ENCODE results near the gene CORO7.

Gene CORO7

GRCh38 chr16:4416200-4417032 is at the start of gene CORO7:
TSS of gene CORO7 (minus strand) at chr16:4416596. CDS start at chr16:4416518, 78 bp downstream.
- H3K4me3 ChIP-seq (ENCODE audit: low read depth in 1 of 2, low read length in 2 of 2): peak within 1 kb of the TSS; percentile 53 to 92
- H3K27me3 ChIP-seq (ENCODE audit: low read depth, low read length): no peaks in the 10 kb centered on the region
- H3K27ac ChIP-seq (ENCODE audit: low read length): peak within 1 kb of the TSS; percentile 29
- H3K36me3 ChIP-seq (ENCODE audit: control insufficient read depth in 1 of 2, insufficient read depth in 2 of 2, low read length in 2 of 2): peaks cover 0 to 7% of the 10 kb centered on the region in 2 donors
- H3K9me3 ChIP-seq (ENCODE audit: control insufficient read depth in 1 of 2, low read length in 2 of 2): no peaks in the 10 kb centered on the region
- H3K4me1 ChIP-seq (ENCODE audit: control insufficient read depth in 1 of 2, insufficient read depth in 2 of 2, low read length in 2 of 2): peaks cover 0 to 29% of the 10 kb centered on the region in 2 donors

- Histone ChIP-seq H3K27ac (ENCODE audit: low read length) (no peak overlapping the region), H3K4me3 (ENCODE audit: low read depth in 1 of 2, low read length in 2 of 2) (no peak overlapping the region), H3K4me1 (ENCODE audit: control insufficient read depth in 1 of 2, insufficient read depth in 2 of 2, low read length in 2 of 2) (no peaks in the 10 kb centered on the region), H3K9me3 (ENCODE audit: control insufficient read depth in 1 of 2, low read length in 2 of 2) (no peaks in the 10 kb centered on the region), H3K27me3 (ENCODE audit: low read depth, low read length) (no peaks in the 10 kb centered on the region), H3K36me3 (ENCODE audit: control insufficient read depth in 1 of 2, insufficient read depth in 2 of 2, low read length in 2 of 2) (peaks cover 17 to 41% of the 10 kb centered on the region in 2 donors)
Measured at GRCh38 chr16:4463522-4464163, 47.2 kb upstream of the CORO7 start.

GRCh38 chr16:4461250-4462085 is 45.1 kb upstream of the CORO7 start:
- Histone ChIP-seq H3K36me3 (ENCODE audit: control insufficient read depth in 1 of 2, insufficient read depth in 2 of 2, low read length in 2 of 2) (peaks cover 20 to 47% of the 10 kb centered on the region in 2 donors), H3K27me3 (ENCODE audit: low read depth, low read length) (no peaks in the 10 kb centered on the region), H3K9me3 (ENCODE audit: control insufficient read depth in 1 of 2, low read length in 2 of 2) (no peaks in the 10 kb centered on the region), H3K4me3 (ENCODE audit: low read depth in 1 of 2, low read length in 2 of 2) (no peak overlapping the region), H3K4me1 (ENCODE audit: control insufficient read depth in 1 of 2, insufficient read depth in 2 of 2, low read length in 2 of 2) (no peaks in the 10 kb centered on the region), H3K27ac (ENCODE audit: low read length) (no peak overlapping the region)

- H3K27ac ChIP-seq (ENCODE audit: low read length): no peak overlapping the region
- H3K27me3 ChIP-seq (ENCODE audit: low read depth, low read length): no peaks in the 10 kb centered on the region
- no peaks in the 10 kb centered on the region for H3K4me1 ChIP-seq (ENCODE audit: control insufficient read depth in 1 of 2, insufficient read depth in 2 of 2, low read length in 2 of 2)
- no peaks in the 10 kb centered on the region for H3K9me3 ChIP-seq (ENCODE audit: control insufficient read depth in 1 of 2, low read length in 2 of 2)
- H3K4me3 ChIP-seq (ENCODE audit: low read depth in 1 of 2, low read length in 2 of 2): no peak overlapping the region
- peaks cover 25 to 47% of the 10 kb centered on the region in 2 donors for H3K36me3 ChIP-seq (ENCODE audit: control insufficient read depth in 1 of 2, insufficient read depth in 2 of 2, low read length in 2 of 2)
Measured at GRCh38 chr16:4460936-4461249, 44.5 kb upstream of the CORO7 start.

GRCh38 chr16:4455951-4456350 is 39.6 kb upstream of the CORO7 start:
- Histone ChIP-seq H3K9me3 (ENCODE audit: control insufficient read depth in 1 of 2, low read length in 2 of 2) (no peaks in the 10 kb centered on the region), H3K27ac (ENCODE audit: low read length) (no peak overlapping the region), H3K4me3 (ENCODE audit: low read depth in 1 of 2, low read length in 2 of 2) (no peak overlapping the region), H3K27me3 (ENCODE audit: low read depth, low read length) (no peaks in the 10 kb centered on the region), H3K4me1 (ENCODE audit: control insufficient read depth in 1 of 2, insufficient read depth in 2 of 2, low read length in 2 of 2) (no peaks in the 10 kb centered on the region), H3K36me3 (ENCODE audit: control insufficient read depth in 1 of 2, insufficient read depth in 2 of 2, low read length in 2 of 2) (peaks cover 49 to 58% of the 10 kb centered on the region in 2 donors)

GRCh38 chr16:4455081-4455480 is 38.7 kb upstream of the CORO7 start:
- peaks cover 58 to 67% of the 10 kb centered on the region in 2 donors for H3K36me3 ChIP-seq (ENCODE audit: control insufficient read depth in 1 of 2, insufficient read depth in 2 of 2, low read length in 2 of 2)
- no peaks in the 10 kb centered on the region for H3K27me3 ChIP-seq (ENCODE audit: low read depth, low read length)
- H3K4me3 ChIP-seq (ENCODE audit: low read depth in 1 of 2, low read length in 2 of 2): no peak overlapping the region
- no peaks in the 10 kb centered on the region for H3K4me1 ChIP-seq (ENCODE audit: control insufficient read depth in 1 of 2, insufficient read depth in 2 of 2, low read length in 2 of 2)
- no peak overlapping the region for H3K27ac ChIP-seq (ENCODE audit: low read length)
- H3K9me3 ChIP-seq (ENCODE audit: control insufficient read depth in 1 of 2, low read length in 2 of 2): no peaks in the 10 kb centered on the region

GRCh38 chr16:4454623-4455022 is 38.2 kb upstream of the CORO7 start:
- Histone ChIP-seq H3K4me1 (ENCODE audit: control insufficient read depth in 1 of 2, insufficient read depth in 2 of 2, low read length in 2 of 2) (no peaks in the 10 kb centered on the region), H3K9me3 (ENCODE audit: control insufficient read depth in 1 of 2, low read length in 2 of 2) (no peaks in the 10 kb centered on the region), H3K27ac (ENCODE audit: low read length) (no peak overlapping the region), H3K4me3 (ENCODE audit: low read depth in 1 of 2, low read length in 2 of 2) (no peak overlapping the region), H3K36me3 (ENCODE audit: control insufficient read depth in 1 of 2, insufficient read depth in 2 of 2, low read length in 2 of 2) (peaks cover 59 to 72% of the 10 kb centered on the region in 2 donors), H3K27me3 (ENCODE audit: low read depth, low read length) (no peaks in the 10 kb centered on the region)

GRCh38 chr16:4452674-4453073 is 36.3 kb upstream of the CORO7 start:
- Histone ChIP-seq H3K27ac (ENCODE audit: low read length) (no peak overlapping the region), H3K9me3 (ENCODE audit: control insufficient read depth in 1 of 2, low read length in 2 of 2) (no peaks in the 10 kb centered on the region), H3K36me3 (ENCODE audit: control insufficient read depth in 1 of 2, insufficient read depth in 2 of 2, low read length in 2 of 2) (peaks cover 59 to 83% of the 10 kb centered on the region in 2 donors), H3K4me1 (ENCODE audit: control insufficient read depth in 1 of 2, insufficient read depth in 2 of 2, low read length in 2 of 2) (no peaks in the 10 kb centered on the region), H3K27me3 (ENCODE audit: low read depth, low read length) (no peaks in the 10 kb centered on the region), H3K4me3 (ENCODE audit: low read depth in 1 of 2, low read length in 2 of 2) (no peak overlapping the region)

- Histone ChIP-seq H3K36me3 (ENCODE audit: control insufficient read depth in 1 of 2, insufficient read depth in 2 of 2, low read length in 2 of 2) (peaks cover 57 to 85% of the 10 kb centered on the region in 2 donors), H3K27me3 (ENCODE audit: low read depth, low read length) (no peaks in the 10 kb centered on the region), H3K4me3 (ENCODE audit: low read depth in 1 of 2, low read length in 2 of 2) (no peak overlapping the region), H3K27ac (ENCODE audit: low read length) (no peak overlapping the region), H3K4me1 (ENCODE audit: control insufficient read depth in 1 of 2, insufficient read depth in 2 of 2, low read length in 2 of 2) (no peaks in the 10 kb centered on the region), H3K9me3 (ENCODE audit: control insufficient read depth in 1 of 2, low read length in 2 of 2) (no peaks in the 10 kb centered on the region)
Measured at GRCh38 chr16:4450931-4451519, 34.6 kb upstream of the CORO7 start.

- H3K27ac ChIP-seq (ENCODE audit: low read length): no peak overlapping the region
- H3K9me3 ChIP-seq (ENCODE audit: control insufficient read depth in 1 of 2, low read length in 2 of 2): no peaks in the 10 kb centered on the region
- no peaks in the 10 kb centered on the region for H3K27me3 ChIP-seq (ENCODE audit: low read depth, low read length)
- H3K4me1 ChIP-seq (ENCODE audit: control insufficient read depth in 1 of 2, insufficient read depth in 2 of 2, low read length in 2 of 2): no peaks in the 10 kb centered on the region
- peaks cover 51 to 85% of the 10 kb centered on the region in 2 donors for H3K36me3 ChIP-seq (ENCODE audit: control insufficient read depth in 1 of 2, insufficient read depth in 2 of 2, low read length in 2 of 2)
- H3K4me3 ChIP-seq (ENCODE audit: low read depth in 1 of 2, low read length in 2 of 2): no peak overlapping the region
Measured at GRCh38 chr16:4450430-4450829, 34.0 kb upstream of the CORO7 start.

GRCh38 chr16:4443986-4444385 is 27.6 kb upstream of the CORO7 start:
- peaks cover 58 to 87% of the 10 kb centered on the region in 2 donors for H3K36me3 ChIP-seq (ENCODE audit: control insufficient read depth in 1 of 2, insufficient read depth in 2 of 2, low read length in 2 of 2)
- H3K4me1 ChIP-seq (ENCODE audit: control insufficient read depth in 1 of 2, insufficient read depth in 2 of 2, low read length in 2 of 2): no peaks in the 10 kb centered on the region
- H3K9me3 ChIP-seq (ENCODE audit: control insufficient read depth in 1 of 2, low read length in 2 of 2): no peaks in the 10 kb centered on the region
- H3K4me3 ChIP-seq (ENCODE audit: low read depth in 1 of 2, low read length in 2 of 2): no peak overlapping the region
- no peak overlapping the region for H3K27ac ChIP-seq (ENCODE audit: low read length)
- H3K27me3 ChIP-seq (ENCODE audit: low read depth, low read length): no peaks in the 10 kb centered on the region
